HFFc6 (cell line): ENCODE data around the gene MAST3. TPM values are rescaled to one million over a fixed set of nuclear protein-coding genes. Genes with fewer than 3 reads are reported as not detected.
"Not testable (repeated sequence)": the region's sequence is repeated elsewhere in the genome, so short reads cannot be mapped to it uniquely, and the experiment has no call there.

ENCODE experiments used
- DNase-seq: peaks from one replicate; pipeline ENCODE4 v3.0.0-alpha.2; 2018
- H3K27ac Mint-ChIP-seq: 2 replicates; pipeline ENCODE4 v1.8.0; 2020; ENCODE audit warnings: mild to moderate bottlenecking, mixed read lengths
- H3K27me3 Mint-ChIP-seq: 2 replicates; pipeline ENCODE4 v1.8.0; 2021; ENCODE audit warnings: mild to moderate bottlenecking, moderate library complexity, mixed read lengths; ENCODE audit not compliant: insufficient read depth
- H3K36me3 Mint-ChIP-seq: 2 replicates; pipeline ENCODE4 v1.8.0; 2021; ENCODE audit warnings: low read depth, mixed read lengths
- H3K4me1 Mint-ChIP-seq: 2 replicates; pipeline ENCODE4 v1.8.0; 2020; ENCODE audit warnings: low read depth, mixed read lengths
- H3K4me3 Mint-ChIP-seq: 2 replicates; pipeline ENCODE4 v1.8.0; 2020; ENCODE audit warnings: mild to moderate bottlenecking, moderate library complexity, mixed read lengths
- H3K9me3 Mint-ChIP-seq: 2 replicates; pipeline ENCODE4 v1.8.0; 2020; ENCODE audit warnings: mild to moderate bottlenecking, mixed read lengths
- CTCF ChIP-seq: fragments of 200-600 bp; sonication (generic); IDR thresholded peaks from 2 replicates; pipeline ENCODE4 v1.5.0; 2021; ENCODE audit warnings: antibody characterized with exemption, mild to moderate bottlenecking
- total RNA-seq, 6 experiments: library from RNA; stranded (reverse); fragmentation: NEBNext Ultra II Directional; extraction: Animal tissue kit (Norgen Biotek cat#: 25700); gene quantifications; 2 replicates in 1 of 6; 3 replicates in 5 of 6; pipeline ENCODE4 v1.2.3, GENCODE V29; 2021

MAST3 gene
- total RNA-seq, 6 experiments from 2014 or later: 12.2 to 17.4 (median 13.2) TPM

GRCh38 chr19:18100710-18101109 is 3.1 kb downstream of the MAST3 start:
- Mint-ChIP-seq H3K9me3 (no peaks in the 10 kb centered on the region), H3K27ac (no peak overlapping the region), H3K4me1 (peaks cover 6% of the 10 kb centered on the region; the same call in 1 of the 2 replicates), H3K27me3 (peaks cover 19% of the 10 kb centered on the region), H3K36me3 (no peaks in the 10 kb centered on the region), H3K4me3 (no peak overlapping the region)
- DNase-seq: no peak
- no peak for TF ChIP-seq CTCF

- no peak for TF ChIP-seq CTCF
- Mint-ChIP-seq H3K9me3 (no peaks in the 10 kb centered on the region), H3K27me3 (peaks cover 19% of the 10 kb centered on the region), H3K36me3 (no peaks in the 10 kb centered on the region), H3K27ac (no peak overlapping the region), H3K4me1 (peaks cover 6% of the 10 kb centered on the region; the same call in 1 of the 2 replicates), H3K4me3 (no peak overlapping the region)
- DNase-seq: no peak
Observed at GRCh38 chr19:18101268-18101667, 3.7 kb downstream of the MAST3 start.

- H3K27ac Mint-ChIP-seq: no peak overlapping the region
- H3K4me3 Mint-ChIP-seq: no peak overlapping the region
- H3K27me3 Mint-ChIP-seq: peaks cover 19% of the 10 kb centered on the region
- TF ChIP-seq CTCF: no peak
- H3K4me1 Mint-ChIP-seq: peaks cover 6% of the 10 kb centered on the region; the same call in 1 of the 2 replicates
- H3K9me3 Mint-ChIP-seq: no peaks in the 10 kb centered on the region
- H3K36me3 Mint-ChIP-seq: no peaks in the 10 kb centered on the region
- no peak for DNase-seq
Observed at GRCh38 chr19:18102916-18103542, 5.5 kb downstream of the MAST3 start.

GRCh38 chr19:18104793-18105131 is 7.2 kb downstream of the MAST3 start:
- Mint-ChIP-seq H3K36me3 (no peaks in the 10 kb centered on the region), H3K27me3 (peaks cover 5% of the 10 kb centered on the region), H3K27ac (peak overlapping the region; percentile 61), H3K4me1 (peaks cover 16% of the 10 kb centered on the region), H3K9me3 (no peaks in the 10 kb centered on the region), H3K4me3 (peak overlapping the region; percentile 82)
- no peak for TF ChIP-seq CTCF
- DNase-seq: no peak

- not testable (repeated sequence) for DNase-seq, H3K36me3 Mint-ChIP-seq, H3K4me3 Mint-ChIP-seq, H3K27me3 Mint-ChIP-seq, H3K27ac Mint-ChIP-seq, H3K9me3 Mint-ChIP-seq
- H3K4me1 Mint-ChIP-seq: peaks cover 16% of the 10 kb centered on the region
Observed at GRCh38 chr19:18105259-18105658, 7.7 kb downstream of the MAST3 start.

- Mint-ChIP-seq H3K36me3 (no peaks in the 10 kb centered on the region), H3K9me3 (no peaks in the 10 kb centered on the region), H3K27me3 (no peaks in the 10 kb centered on the region; the same call in 1 of the 2 replicates), H3K4me1 (peaks cover 16% of the 10 kb centered on the region), H3K27ac (no peak overlapping the region), H3K4me3 (no peak overlapping the region)
- no peak for TF ChIP-seq CTCF
- no peak for DNase-seq
Observed at GRCh38 chr19:18107235-18107634, 9.7 kb downstream of the MAST3 start.
